ENCODE data around the gene ITGA4. TPM values are rescaled to one million over a fixed set of nuclear protein-coding genes. Genes with fewer than 3 reads are reported as not detected.

The ITGA4 gene
- polyA plus RNA-seq, 1 donor (not counting 4 experiments of a cell fraction or from before 2014, with no cell fraction given), result 4.7 TPM

GRCh38 chr2:181420259-181421130 is 36.7 kb upstream of the ITGA4 start:
- Histone ChIP-seq H3K36me3 (ENCODE audit: control insufficient read depth in 2 of 2, extremely low read depth in 1 of 2, insufficient read depth in 2 of 2, low read length in 2 of 2) (no peaks in the 10 kb centered on the region), H3K9me3 (ENCODE audit: control insufficient read depth, low read depth, low read length) (no peaks in the 10 kb centered on the region), H3K4me3 (ENCODE audit: control insufficient read depth in 2 of 3, extremely low read depth in 1 of 3, insufficient read depth in 2 of 3, low read depth in 1 of 3, low read length in 3 of 3) (no peak overlapping the region), H3K27me3 (ENCODE audit: control insufficient read depth, extremely low read depth, insufficient read depth, low read length) (no peaks in the 10 kb centered on the region), H3K27ac (ENCODE audit: control insufficient read depth, insufficient read depth, low read length) (no peak overlapping the region), H3K79me2 (ENCODE audit: control insufficient read depth, insufficient read depth, low read length) (no peaks in the 10 kb centered on the region), H3K9ac (ENCODE audit: control insufficient read depth, extremely low read depth, insufficient read depth, low read length) (no peak overlapping the region), H3K4me2 (ENCODE audit: control insufficient read depth, extremely low read depth, insufficient read depth, low read depth, low read length) (no peak overlapping the region), H2AFZ (ENCODE audit: control insufficient read depth, low read length) (no peak overlapping the region), H3K9me1 (ENCODE audit: control insufficient read depth, extremely low read depth, insufficient read depth, low read length) (no peaks in the 10 kb centered on the region), H4K20me1 (ENCODE audit: control insufficient read depth, extremely low read depth, insufficient read depth, low read length) (no peaks in the 10 kb centered on the region), H3K4me1 (ENCODE audit: control insufficient read depth, extremely low read depth, insufficient read depth, low read length) (no peaks in the 10 kb centered on the region)
- TF ChIP-seq, protein P1, sequence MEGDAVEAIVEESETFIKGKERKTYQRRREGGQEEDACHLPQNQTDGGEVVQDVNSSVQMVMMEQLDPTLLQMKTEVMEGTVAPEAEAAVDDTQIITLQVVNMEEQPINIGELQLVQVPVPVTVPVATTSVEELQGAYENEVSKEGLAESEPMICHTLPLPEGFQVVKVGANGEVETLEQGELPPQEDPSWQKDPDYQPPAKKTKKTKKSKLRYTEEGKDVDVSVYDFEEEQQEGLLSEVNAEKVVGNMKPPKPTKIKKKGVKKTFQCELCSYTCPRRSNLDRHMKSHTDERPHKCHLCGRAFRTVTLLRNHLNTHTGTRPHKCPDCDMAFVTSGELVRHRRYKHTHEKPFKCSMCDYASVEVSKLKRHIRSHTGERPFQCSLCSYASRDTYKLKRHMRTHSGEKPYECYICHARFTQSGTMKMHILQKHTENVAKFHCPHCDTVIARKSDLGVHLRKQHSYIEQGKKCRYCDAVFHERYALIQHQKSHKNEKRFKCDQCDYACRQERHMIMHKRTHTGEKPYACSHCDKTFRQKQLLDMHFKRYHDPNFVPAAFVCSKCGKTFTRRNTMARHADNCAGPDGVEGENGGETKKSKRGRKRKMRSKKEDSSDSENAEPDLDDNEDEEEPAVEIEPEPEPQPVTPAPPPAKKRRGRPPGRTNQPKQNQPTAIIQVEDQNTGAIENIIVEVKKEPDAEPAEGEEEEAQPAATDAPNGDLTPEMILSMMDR (optimal IDR thresholded peaks at IDR 0.05 in 1 of 3, IDR thresholded peaks at IDR 0.05 in 1 of 3, conservative IDR thresholded peaks at IDR 0.05 in 1 of 3; ENCODE audit: extremely low read depth in 1 of 3, insufficient read depth in 2 of 3, low read length in 3 of 3), result no peak
- no peak for TF ChIP-seq EZH2 (IDR thresholded peaks at IDR 0.05; ENCODE audit: low read length)
- DNase-seq (ENCODE audit: low read depth, low spot score) (no peak), FAIRE-seq (no peak)
- dilution Hi-C loops (cut with MboI; ENCODE audit: extremely low pct_ligation_motif_present, low sequenced_read_pairs), result no loop called here

GRCh38 chr2:181421131-181421458 is 36.1 kb upstream of the ITGA4 start:
- Histone ChIP-seq H3K27ac (ENCODE audit: control insufficient read depth, insufficient read depth, low read length) (no peak overlapping the region), H2AFZ (ENCODE audit: control insufficient read depth, low read length) (no peak overlapping the region), H3K9me1 (ENCODE audit: control insufficient read depth, extremely low read depth, insufficient read depth, low read length) (no peaks in the 10 kb centered on the region), H3K9me3 (ENCODE audit: control insufficient read depth, low read depth, low read length) (no peaks in the 10 kb centered on the region), H3K4me2 (ENCODE audit: control insufficient read depth, extremely low read depth, insufficient read depth, low read depth, low read length) (no peak overlapping the region), H3K36me3 (ENCODE audit: control insufficient read depth in 2 of 2, extremely low read depth in 1 of 2, insufficient read depth in 2 of 2, low read length in 2 of 2) (no peaks in the 10 kb centered on the region), H4K20me1 (ENCODE audit: control insufficient read depth, extremely low read depth, insufficient read depth, low read length) (no peaks in the 10 kb centered on the region), H3K79me2 (ENCODE audit: control insufficient read depth, insufficient read depth, low read length) (no peaks in the 10 kb centered on the region), H3K4me3 (ENCODE audit: control insufficient read depth in 2 of 3, extremely low read depth in 1 of 3, insufficient read depth in 2 of 3, low read depth in 1 of 3, low read length in 3 of 3) (no peak overlapping the region), H3K4me1 (ENCODE audit: control insufficient read depth, extremely low read depth, insufficient read depth, low read length) (no peaks in the 10 kb centered on the region), H3K27me3 (ENCODE audit: control insufficient read depth, extremely low read depth, insufficient read depth, low read length) (no peaks in the 10 kb centered on the region), H3K9ac (ENCODE audit: control insufficient read depth, extremely low read depth, insufficient read depth, low read length) (no peak overlapping the region)
- dilution Hi-C loops (cut with MboI; ENCODE audit: extremely low pct_ligation_motif_present, low sequenced_read_pairs), result no loop called here
- DNase-seq (ENCODE audit: low read depth, low spot score) (no peak), FAIRE-seq (no peak)
- TF ChIP-seq, protein P1 (optimal IDR thresholded peaks at IDR 0.05 in 1 of 3, IDR thresholded peaks at IDR 0.05 in 1 of 3, conservative IDR thresholded peaks at IDR 0.05 in 1 of 3; ENCODE audit: extremely low read depth in 1 of 3, insufficient read depth in 2 of 3, low read length in 3 of 3), result no peak
- TF ChIP-seq EZH2 (IDR thresholded peaks at IDR 0.05; ENCODE audit: low read length), result no peak

Data from keratinocyte (primary cell).